BJ (cell line): Measurements from ENCODE around the gene BCL2L14. TPM values are rescaled to one million over a fixed set of nuclear protein-coding genes. Genes with fewer than 3 reads are reported as not detected.

Source experiments
- CTCF ChIA-PET: fragments of 350-600 bp; formaldehyde crosslinking; extraction: SDS; loops from one replicate; lab custom pipeline; 2021; ENCODE audit warnings: antibody characterized with exemption, inconsistent platforms; lab: Yijun Ruan, JAX
- POLR2A ChIA-PET: fragments of 300-600 bp; sonication (Branson Sonifier 250); formaldehyde crosslinking; extraction: SDS; loops from one replicate; lab custom pipeline; 2021; ENCODE audit warnings: antibody characterized with exemption; lab: Charles Lee
- DNase-seq: peaks from one replicate; pipeline ENCODE4 v3.0.0-alpha.2; 2011; ENCODE audit warnings: low read depth
- H3K27me3 ChIP-seq: 2 replicates; pipeline ENCODE4 v1.6.0; 2011; ENCODE audit warnings: low read length; ENCODE audit not compliant: control insufficient read depth, insufficient read depth
- H3K36me3 ChIP-seq: 2 replicates; pipeline ENCODE4 v1.5.1; 2011; ENCODE audit warnings: low read length; ENCODE audit not compliant: control insufficient read depth, insufficient read depth
- H3K4me3 ChIP-seq: 2 replicates; pipeline ENCODE4 v1.5.1; 2011; ENCODE audit warnings: low read depth, mild to moderate bottlenecking, control low read depth, low read length
- polyA minus RNA-seq: library from RNA; depleted of rRNA, polyadenylated mRNA; stranded (reverse); fragments of >200 nt; gene quantifications from 2 replicates; pipeline ENCODE4 v1.2.3, GENCODE V29; 2011; rRNA and poly(A)+ RNA removed
- polyA plus RNA-seq: library from polyadenylated mRNA; depleted of rRNA; stranded (reverse); fragments of >200 nt; gene quantifications from 2 replicates; pipeline ENCODE4 v1.2.3, GENCODE V29; 2011; rRNA removed
- TF ChIP-seq, protein P1 (sequence below): IDR thresholded peaks from 2 replicates; pipeline ENCODE4 v1.5.1; 2011; ENCODE audit warnings: low read depth, mild to moderate bottlenecking, control low read depth, inconsistent platforms, low read length, moderate library complexity; ENCODE audit not compliant: insufficient read depth

The BCL2L14 gene, protein sequence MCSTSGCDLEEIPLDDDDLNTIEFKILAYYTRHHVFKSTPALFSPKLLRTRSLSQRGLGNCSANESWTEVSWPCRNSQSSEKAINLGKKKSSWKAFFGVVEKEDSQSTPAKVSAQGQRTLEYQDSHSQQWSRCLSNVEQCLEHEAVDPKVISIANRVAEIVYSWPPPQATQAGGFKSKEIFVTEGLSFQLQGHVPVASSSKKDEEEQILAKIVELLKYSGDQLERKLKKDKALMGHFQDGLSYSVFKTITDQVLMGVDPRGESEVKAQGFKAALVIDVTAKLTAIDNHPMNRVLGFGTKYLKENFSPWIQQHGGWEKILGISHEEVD
- polyA plus RNA-seq (not detected in 2 replicates), polyA minus RNA-seq (not detected in 2 replicates)

DNA sequence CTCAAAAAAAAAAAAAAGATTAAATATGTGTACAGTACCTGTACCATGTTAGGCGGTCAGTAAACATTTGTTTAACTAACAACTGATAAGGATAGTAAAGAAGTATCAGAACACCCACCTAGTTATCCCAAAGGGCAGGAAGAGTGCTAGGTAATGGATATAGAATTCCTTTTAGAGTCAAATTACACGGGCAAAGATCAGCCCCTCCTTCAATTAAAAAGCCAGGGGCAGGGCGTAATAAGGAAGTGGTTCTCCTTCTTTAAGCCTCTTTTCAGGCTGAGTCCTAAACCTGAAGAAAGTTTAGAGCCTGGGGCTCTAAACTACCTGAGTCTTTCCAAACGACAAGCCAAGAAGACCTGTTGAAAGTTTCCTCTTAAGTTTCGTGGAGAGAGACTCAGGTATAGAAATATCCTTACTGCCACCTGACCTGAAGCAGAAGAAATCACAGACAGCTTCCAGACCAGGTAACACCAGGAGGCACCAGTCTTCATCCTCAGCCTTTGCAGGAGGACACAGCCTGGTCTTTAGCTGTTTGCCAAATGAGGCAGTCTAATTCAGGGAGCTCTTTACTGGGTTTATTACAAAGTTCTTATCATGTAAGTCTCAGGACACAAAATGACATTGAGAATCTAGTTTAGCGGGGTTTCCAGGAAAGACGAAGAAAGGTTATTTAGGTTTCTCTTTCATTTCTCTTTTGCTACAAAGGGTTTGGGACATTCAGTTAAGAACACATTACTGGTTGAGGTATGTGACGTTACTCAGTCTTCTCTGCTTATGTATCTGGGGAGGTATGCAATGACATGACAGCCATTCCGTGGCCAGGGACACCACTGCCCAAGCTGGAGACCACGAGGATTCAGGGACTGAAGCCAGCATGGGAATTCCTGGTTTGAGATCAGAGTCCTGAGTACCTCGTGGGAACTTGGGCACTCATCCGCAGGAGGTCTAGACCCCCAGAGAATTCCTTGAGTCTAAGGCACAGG is at the start of gene BCL2L14:
BCL2L14 (plus strand) TSS at position 266 of the 983 bp plus-strand sequence. CDS start 8,367 bp downstream, outside the sequence.
- CTCF ChIA-PET = interaction anchor here (1.0 to 2.5 kb wide), 2 partner anchors 11 to 14 kb away, joined by 3 to 6 read pairs; no protein-coding TSS in a partner anchor
- Histone ChIP-seq H3K36me3 (no peaks in the 10 kb centered on the region), H3K27me3 (peaks cover 17% of the 10 kb centered on the region), H3K4me3 (no peak within 1 kb of the TSS)
- DNase-seq = no peak
- POLR2A ChIA-PET = no interaction called here
- TF ChIP-seq, protein P1, sequence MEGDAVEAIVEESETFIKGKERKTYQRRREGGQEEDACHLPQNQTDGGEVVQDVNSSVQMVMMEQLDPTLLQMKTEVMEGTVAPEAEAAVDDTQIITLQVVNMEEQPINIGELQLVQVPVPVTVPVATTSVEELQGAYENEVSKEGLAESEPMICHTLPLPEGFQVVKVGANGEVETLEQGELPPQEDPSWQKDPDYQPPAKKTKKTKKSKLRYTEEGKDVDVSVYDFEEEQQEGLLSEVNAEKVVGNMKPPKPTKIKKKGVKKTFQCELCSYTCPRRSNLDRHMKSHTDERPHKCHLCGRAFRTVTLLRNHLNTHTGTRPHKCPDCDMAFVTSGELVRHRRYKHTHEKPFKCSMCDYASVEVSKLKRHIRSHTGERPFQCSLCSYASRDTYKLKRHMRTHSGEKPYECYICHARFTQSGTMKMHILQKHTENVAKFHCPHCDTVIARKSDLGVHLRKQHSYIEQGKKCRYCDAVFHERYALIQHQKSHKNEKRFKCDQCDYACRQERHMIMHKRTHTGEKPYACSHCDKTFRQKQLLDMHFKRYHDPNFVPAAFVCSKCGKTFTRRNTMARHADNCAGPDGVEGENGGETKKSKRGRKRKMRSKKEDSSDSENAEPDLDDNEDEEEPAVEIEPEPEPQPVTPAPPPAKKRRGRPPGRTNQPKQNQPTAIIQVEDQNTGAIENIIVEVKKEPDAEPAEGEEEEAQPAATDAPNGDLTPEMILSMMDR = no peak

DNA sequence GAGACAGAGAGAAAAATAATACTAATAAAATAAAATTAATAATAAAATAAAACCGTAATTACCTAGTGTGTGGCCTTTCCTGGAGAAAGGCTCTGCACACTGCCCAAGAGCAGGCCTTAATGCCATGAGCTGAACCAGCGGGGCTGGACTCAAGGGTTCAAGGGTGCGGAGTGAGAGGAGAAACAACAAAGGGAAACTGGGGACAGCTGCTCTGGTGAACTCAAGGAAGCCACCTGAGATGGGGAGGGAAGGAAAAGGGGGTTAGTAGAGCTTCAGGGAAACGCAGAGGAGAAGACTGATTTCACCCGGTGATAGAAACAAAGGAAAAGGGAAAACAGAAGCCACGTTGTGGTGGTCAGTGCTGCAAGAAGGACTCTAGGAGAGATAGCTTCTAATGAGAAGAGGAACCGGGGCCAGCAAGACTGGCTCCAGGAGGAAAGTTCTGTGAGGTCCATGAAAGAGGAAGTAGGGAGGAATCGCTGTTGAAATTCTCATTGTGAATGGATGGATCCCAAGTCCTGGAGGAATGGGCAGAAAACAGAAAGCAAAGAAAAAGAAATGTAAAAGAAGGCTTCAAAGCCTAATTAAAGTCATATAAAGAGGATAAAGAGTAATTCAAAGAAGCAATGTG is 48.3 kb upstream of the BCL2L14 start:
- Histone ChIP-seq H3K27me3 (peaks cover 10% of the 10 kb centered on the region), H3K36me3 (no peaks in the 10 kb centered on the region), H3K4me3 (no peak overlapping the region)
- DNase-seq = no peak
- ChIA-PET POLR2A (no interaction called here), CTCF (interaction anchor here (0.9 to 1.0 kb wide), 2 partner anchors 10 to 443 kb away, joined by 3 to 4 read pairs; no protein-coding TSS in a partner anchor)
- TF ChIP-seq, protein P1 = no peak

DNA sequence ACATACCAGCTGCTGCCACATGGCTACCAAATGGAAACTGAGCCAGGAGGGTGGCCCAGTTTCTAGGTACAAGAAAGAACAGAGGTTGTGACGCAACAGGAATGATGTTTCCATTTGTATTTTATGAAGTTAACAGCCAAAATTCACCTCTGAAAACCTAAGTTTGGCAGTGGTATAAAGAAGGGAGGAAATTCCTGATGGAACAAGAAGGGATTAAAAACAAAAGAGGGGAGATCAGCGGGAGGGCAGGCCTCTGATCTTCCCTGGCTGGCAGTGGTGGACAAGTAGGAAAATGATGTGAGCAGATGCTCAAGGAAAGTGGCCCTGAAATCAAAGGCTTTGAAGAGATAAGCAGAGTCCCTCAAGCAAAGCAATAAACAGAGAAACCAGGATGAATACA is 47.3 kb upstream of the BCL2L14 start:
- peaks cover 12% of the 10 kb centered on the region for H3K27me3 ChIP-seq
- no peak overlapping the region for H3K4me3 ChIP-seq
- ChIA-PET CTCF (no interaction called here), POLR2A (no interaction called here)
- H3K36me3 ChIP-seq = no peaks in the 10 kb centered on the region
- no peak for DNase-seq
- TF ChIP-seq, protein P1 = no peak

DNA sequence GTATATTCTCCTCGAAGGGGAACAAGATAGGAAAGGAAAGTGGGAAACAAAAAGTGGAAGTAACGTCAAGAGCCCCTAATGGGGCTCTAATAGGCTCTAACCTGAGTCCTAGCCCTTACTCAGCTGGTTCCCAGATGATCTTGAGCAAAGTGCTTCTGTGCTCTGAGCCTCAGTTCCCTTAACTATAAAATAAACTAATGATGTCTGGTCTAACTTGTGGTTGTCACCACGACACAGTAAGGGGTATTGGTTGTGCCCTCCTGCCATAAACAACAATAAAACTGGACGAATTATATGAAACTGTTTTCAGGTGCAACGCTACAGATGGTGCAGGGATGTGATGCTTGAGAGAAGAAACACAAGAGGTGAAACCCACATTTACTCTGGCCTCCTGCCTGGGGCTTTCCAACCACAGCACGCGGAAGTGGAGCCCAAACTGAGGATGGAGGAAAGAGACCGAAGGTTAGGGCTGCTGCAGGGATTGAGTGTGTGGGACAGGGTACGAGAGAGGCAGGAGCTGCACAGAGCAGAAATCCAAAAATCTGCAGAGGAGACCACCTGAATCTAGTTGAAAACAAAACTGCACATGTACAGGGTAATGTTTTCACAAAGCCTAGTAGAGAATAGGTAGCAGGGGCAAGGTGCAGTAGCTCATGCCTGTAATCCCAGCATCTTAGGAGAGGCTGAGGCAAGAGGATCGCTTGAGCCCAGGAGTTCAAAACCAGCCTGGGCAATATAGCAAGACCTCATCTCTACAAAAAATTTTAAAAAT is 45.6 kb upstream of the BCL2L14 start:
- no peak for DNase-seq
- CTCF ChIA-PET = interaction anchor here (1.5 to 2.2 kb wide), 2 partner anchors 11 to 444 kb away, joined by 5 read pairs; no protein-coding TSS in a partner anchor
- TF ChIP-seq, protein P1 = no peak

More for the DNA sequence above, 45.6 kb upstream of the BCL2L14 start:
- no peaks in the 10 kb centered on the region for H3K36me3 ChIP-seq
- no peak overlapping the region for H3K4me3 ChIP-seq
- H3K27me3 ChIP-seq = peaks cover 12% of the 10 kb centered on the region
- POLR2A ChIA-PET = no interaction called here
